ENCODE results near the gene LGALS7. TPM values are rescaled to one million over a fixed set of nuclear protein-coding genes. Genes with fewer than 3 reads are reported as not detected.
"Not testable (repeated sequence)": the region's sequence is repeated elsewhere in the genome, so short reads cannot be mapped to it uniquely, and the experiment has no call there.

LGALS7 gene
- total RNA-seq, 1 donor from 2014 or later: not detected

- no peak for TF ChIP-seq CTCF (IDR thresholded peaks at IDR 0.05; ENCODE audit: borderline replicate concordance)
- Histone ChIP-seq H3K4me3 (no peak overlapping the region), H3K27ac (replicated peaks) (no peak overlapping the region), H3K9me3 (replicated peaks) (no peaks in the 10 kb centered on the region), H3K36me3 (peaks cover 39% of the 10 kb centered on the region), H3K4me1 (peaks cover 15% of the 10 kb centered on the region), H3K27me3 (ENCODE audit: low read depth) (no peaks in the 10 kb centered on the region)
- DNase-seq: no peak
- intact Hi-C loops (cut with micrococcal nuclease): no loop called here
Measured at GRCh38 chr19:38815059-38816001, 42.0 kb upstream of the LGALS7 start.

- intact Hi-C loops (cut with micrococcal nuclease); H3K27ac ChIP-seq (replicated peaks); H3K27me3 ChIP-seq (ENCODE audit: low read depth); DNase-seq; H3K4me1 ChIP-seq; H3K9me3 ChIP-seq (replicated peaks); H3K4me3 ChIP-seq: not testable (repeated sequence)
- peaks cover 39% of the 10 kb centered on the region for H3K36me3 ChIP-seq
Measured at GRCh38 chr19:38813932-38814331, 40.6 kb upstream of the LGALS7 start.

- Histone ChIP-seq H3K4me3 (no peak overlapping the region), H3K27ac (replicated peaks) (no peak overlapping the region)
Measured at GRCh38 chr19:38813323-38813722, 40.0 kb upstream of the LGALS7 start.

GRCh38 chr19:38812841-38813320, 39.6 kb upstream of the LGALS7 start, which contains the start of gene LGALS4:
LGALS4 (minus strand) TSS chr19:38812945; CDS start chr19:38812886, 59 bp downstream.
- TF ChIP-seq CTCF (IDR thresholded peaks at IDR 0.05; ENCODE audit: borderline replicate concordance): no peak
- Histone ChIP-seq H3K27ac (replicated peaks) (no peak within 1 kb of the TSS), H3K36me3 (peaks cover 33% of the 10 kb centered on the region), H3K9me3 (replicated peaks) (no peaks in the 10 kb centered on the region), H3K4me3 (no peak within 1 kb of the TSS), H3K27me3 (ENCODE audit: low read depth) (no peaks in the 10 kb centered on the region), H3K4me1 (no peaks in the 10 kb centered on the region)
- intact Hi-C loops (cut with micrococcal nuclease): no loop called here
- no peak for DNase-seq

More at GRCh38 chr19:38813323-38813722, 40.0 kb upstream of the LGALS7 start:
- no peak for TF ChIP-seq CTCF (IDR thresholded peaks at IDR 0.05; ENCODE audit: borderline replicate concordance)
- intact Hi-C loops (cut with micrococcal nuclease): no loop called here
- Histone ChIP-seq H3K4me1 (no peaks in the 10 kb centered on the region), H3K27me3 (ENCODE audit: low read depth) (no peaks in the 10 kb centered on the region), H3K9me3 (replicated peaks) (no peaks in the 10 kb centered on the region), H3K36me3 (peaks cover 38% of the 10 kb centered on the region)
- DNase-seq: no peak

GRCh38 chr19:38812009-38812840, 38.9 kb upstream of the LGALS7 start:
- no peak overlapping the region for H3K4me3 ChIP-seq
- H3K27ac ChIP-seq (replicated peaks): no peak overlapping the region
- no peaks in the 10 kb centered on the region for H3K27me3 ChIP-seq (ENCODE audit: low read depth)
- no peak for TF ChIP-seq CTCF (IDR thresholded peaks at IDR 0.05; ENCODE audit: borderline replicate concordance)
- intact Hi-C loops (cut with micrococcal nuclease): no loop called here
- no peak for DNase-seq
- peaks cover 27% of the 10 kb centered on the region for H3K36me3 ChIP-seq
- H3K9me3 ChIP-seq (replicated peaks): no peaks in the 10 kb centered on the region
- H3K4me1 ChIP-seq: no peaks in the 10 kb centered on the region
